Measurements from ENCODE around the gene MET.
"Not testable (repeated sequence)": the region's sequence is repeated elsewhere in the genome, so short reads cannot be mapped to it uniquely, and the experiment has no call there.

MET gene

GRCh38 chr7:116751070-116751469 lies 79.1 kb downstream of the MET start:
- DNase-seq (ENCODE audit: low read depth, low spot score) = not testable (repeated sequence)

- DNase-seq (ENCODE audit: low read depth, low spot score) = no peak
Measured at GRCh38 chr7:116752305-116753074, 80.5 kb downstream of the MET start.

GRCh38 chr7:116753130-116753529 lies 81.1 kb downstream of the MET start:
- no peak for DNase-seq (ENCODE audit: low read depth, low spot score)

DNA sequence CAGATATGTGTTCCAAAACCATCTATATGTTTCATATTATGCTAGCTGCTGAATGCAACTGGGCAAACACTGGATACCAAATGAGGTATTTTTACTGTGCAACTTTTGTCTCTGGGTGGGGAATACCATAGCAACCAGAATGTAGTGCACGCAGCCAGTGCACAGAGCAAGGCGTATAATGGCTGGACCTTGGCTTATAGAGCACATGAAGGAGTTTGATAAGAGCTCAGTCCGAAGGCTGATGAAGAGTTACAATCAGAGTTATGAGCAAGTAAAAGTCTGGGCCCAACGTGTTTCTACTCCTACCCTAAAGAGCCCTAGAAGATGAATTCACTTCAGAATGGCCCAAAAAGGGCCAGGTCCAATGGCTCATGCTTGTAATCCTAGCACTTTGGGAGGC lies 82.2 kb downstream of the MET start:
- DNase-seq (ENCODE audit: low read depth, low spot score) = no peak

- DNase-seq (ENCODE audit: low read depth, low spot score) = no peak
Measured at GRCh38 chr7:116757283-116757682, 85.3 kb downstream of the MET start.

DNA sequence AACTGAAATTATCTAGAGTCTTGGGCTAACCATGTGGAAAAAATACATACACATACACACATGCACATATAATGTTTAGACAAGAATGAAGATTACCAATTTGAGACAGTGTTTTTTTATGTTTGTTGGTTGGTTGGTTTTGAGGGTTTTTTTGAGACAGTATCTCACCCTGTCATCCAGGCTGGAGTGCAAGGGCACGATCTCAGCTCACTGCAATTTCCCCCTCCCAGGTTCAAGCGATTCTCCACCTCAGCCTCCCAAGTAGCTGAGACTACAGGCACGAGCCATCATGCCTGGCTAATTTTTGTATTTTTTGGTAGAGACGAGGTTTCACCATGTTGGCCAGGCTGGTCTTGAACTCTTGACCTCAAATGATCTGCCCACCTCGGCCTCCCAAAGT lies 87.6 kb downstream of the MET start:
- not testable (repeated sequence) for DNase-seq (ENCODE audit: low read depth, low spot score)

DNA sequence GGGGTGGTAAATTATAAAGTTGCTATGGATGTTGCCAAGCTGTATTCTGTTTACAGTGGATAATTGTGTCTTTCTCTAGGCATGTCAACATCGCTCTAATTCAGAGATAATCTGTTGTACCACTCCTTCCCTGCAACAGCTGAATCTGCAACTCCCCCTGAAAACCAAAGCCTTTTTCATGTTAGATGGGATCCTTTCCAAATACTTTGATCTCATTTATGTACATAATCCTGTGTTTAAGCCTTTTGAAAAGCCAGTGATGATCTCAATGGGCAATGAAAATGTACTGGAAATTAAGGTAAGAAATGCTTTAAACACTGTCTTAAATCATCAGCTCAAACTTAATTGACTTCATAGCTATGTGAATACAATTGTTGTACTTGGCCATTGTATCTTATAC lies 91.0 kb downstream of the MET start:
- DNase-seq (ENCODE audit: low read depth, low spot score) = no peak

- no peak for DNase-seq (ENCODE audit: low read depth, low spot score)
Measured at GRCh38 chr7:116763647-116764046, 91.7 kb downstream of the MET start.

DNA sequence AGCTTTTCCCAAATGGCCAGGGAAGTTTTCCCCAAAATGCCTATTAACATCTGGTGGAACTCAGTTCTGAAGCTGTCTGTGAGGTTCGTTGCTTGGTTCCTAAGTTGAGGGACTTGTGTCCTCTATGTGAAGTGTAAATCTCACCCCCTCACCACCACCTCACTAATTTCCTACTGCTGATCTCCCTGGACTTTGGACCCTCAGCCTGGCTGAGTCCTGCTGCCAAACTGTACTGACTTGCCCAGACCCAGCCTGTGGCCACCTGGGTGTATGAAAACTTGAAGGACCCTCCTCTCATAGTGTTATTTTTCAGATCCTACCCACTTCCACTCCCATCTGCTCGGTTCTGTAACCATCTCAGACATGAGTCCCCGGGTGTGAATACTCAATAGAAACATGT lies 94.9 kb downstream of the MET start:
- no peak for DNase-seq (ENCODE audit: low read depth, low spot score)

- no peak for DNase-seq (ENCODE audit: low read depth, low spot score)
Measured at GRCh38 chr7:116769546-116769945, 97.5 kb downstream of the MET start.

DNA sequence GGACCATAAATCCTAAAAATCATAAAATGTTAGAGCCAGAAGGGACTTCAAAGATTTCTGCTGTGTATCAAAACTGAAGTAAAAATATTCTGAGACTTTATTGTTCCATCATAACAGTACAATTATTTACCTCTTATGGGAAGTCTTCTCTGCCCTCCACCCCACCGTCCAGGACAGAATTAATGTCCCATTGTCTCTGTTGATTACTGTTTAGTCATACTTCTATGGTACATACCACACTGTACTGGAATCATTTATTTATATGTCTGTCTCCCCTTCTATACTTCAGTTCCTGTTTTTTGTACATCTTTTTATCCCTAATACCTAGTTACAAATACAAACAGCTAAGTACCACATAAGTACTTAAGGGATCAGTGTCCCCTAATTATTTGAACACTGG lies 98.9 kb downstream of the MET start:
- no peak for DNase-seq (ENCODE audit: low read depth, low spot score)

DNA sequence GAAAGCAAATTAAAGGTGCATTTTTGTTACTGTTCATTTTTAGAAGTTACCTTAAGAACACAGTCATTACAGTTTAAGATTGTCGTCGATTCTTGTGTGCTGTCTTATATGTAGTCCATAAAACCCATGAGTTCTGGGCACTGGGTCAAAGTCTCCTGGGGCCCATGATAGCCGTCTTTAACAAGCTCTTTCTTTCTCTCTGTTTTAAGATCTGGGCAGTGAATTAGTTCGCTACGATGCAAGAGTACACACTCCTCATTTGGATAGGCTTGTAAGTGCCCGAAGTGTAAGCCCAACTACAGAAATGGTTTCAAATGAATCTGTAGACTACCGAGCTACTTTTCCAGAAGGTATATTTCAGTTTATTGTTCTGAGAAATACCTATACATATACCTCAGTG lies 99.6 kb downstream of the MET start:
- peak; percentile 23 for DNase-seq (ENCODE audit: low read depth, low spot score)

GRCh38 chr7:116772423-116772863 lies 100.4 kb downstream of the MET start:
- DNase-seq (ENCODE audit: low read depth, low spot score) = peak; percentile 44

- DNase-seq (ENCODE audit: low read depth, low spot score) = no peak
Measured at GRCh38 chr7:116772926-116773749, 101.1 kb downstream of the MET start.

DNA sequence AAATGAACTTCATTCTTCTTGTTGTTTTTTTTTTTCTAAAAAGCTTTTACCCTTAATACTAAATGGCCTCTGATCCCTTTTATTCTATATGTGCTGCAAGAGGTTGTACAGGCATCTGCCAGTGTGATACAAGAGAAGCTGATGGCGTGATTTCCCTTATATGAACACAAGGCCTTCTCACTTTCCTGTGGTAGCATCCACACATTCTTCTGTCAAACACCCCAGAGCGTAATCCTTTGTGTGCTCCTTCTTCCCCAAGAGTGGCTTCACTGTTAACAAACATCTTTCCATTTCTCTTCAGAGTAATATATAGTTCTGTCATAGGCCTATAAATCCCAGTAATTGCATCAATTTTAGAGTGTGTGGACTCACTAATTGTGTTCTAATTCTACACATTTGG lies 104.0 kb downstream of the MET start:
- peak; percentile 31 for DNase-seq (ENCODE audit: low read depth, low spot score)

GRCh38 chr7:116776610-116777289 lies 104.8 kb downstream of the MET start:
- peak; percentile 96 for DNase-seq (ENCODE audit: low read depth, low spot score)

GRCh38 chr7:116777651-116778281 lies 105.8 kb downstream of the MET start:
- peak; percentile 40 for DNase-seq (ENCODE audit: low read depth, low spot score)

- no peak for DNase-seq (ENCODE audit: low read depth, low spot score)
Measured at GRCh38 chr7:116779216-116779615, 107.2 kb downstream of the MET start.

DNA sequence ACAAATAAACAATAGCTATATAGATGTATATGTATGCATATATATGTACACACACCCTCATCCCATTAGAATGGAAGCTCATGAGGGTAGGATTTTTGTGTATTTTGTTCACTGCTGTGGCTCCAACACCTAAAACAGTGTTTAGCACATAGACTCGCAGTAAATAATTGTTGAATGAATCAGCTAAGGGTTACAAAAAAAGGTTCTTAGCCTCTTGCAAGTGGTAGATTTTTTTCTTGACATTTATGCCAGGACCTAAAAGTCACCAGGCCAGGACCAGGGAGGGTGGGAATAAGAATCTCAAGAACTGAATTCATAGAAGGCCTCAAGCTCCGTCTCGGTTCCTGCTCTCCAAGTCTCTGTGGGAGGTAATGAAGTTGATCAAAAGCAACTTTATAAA lies 107.9 kb downstream of the MET start:
- peak; percentile 28 for DNase-seq (ENCODE audit: low read depth, low spot score)

GRCh38 chr7:116780521-116780920 lies 108.5 kb downstream of the MET start:
- peak; percentile 23 for DNase-seq (ENCODE audit: low read depth, low spot score)

DNA sequence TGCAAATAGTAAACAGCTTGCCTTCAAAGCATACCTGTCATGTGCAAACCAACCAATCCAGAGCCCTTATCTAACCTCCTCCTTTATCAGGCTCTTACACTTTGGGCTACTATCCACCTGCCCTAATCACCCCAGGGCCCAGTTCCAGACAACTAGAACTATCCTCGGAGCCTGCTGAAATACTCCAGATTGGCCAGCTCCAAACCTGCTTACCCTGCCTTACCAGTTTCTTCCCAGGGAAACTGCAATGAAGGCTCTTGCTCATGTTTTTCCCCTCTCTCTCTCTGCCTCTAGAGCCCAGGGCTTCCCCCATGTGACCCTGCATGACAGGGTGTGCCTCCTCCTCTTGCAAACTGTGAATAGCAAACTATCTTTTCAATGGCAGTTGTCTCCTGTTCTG lies 109.0 kb downstream of the MET start:
- no peak for DNase-seq (ENCODE audit: low read depth, low spot score)

DNA sequence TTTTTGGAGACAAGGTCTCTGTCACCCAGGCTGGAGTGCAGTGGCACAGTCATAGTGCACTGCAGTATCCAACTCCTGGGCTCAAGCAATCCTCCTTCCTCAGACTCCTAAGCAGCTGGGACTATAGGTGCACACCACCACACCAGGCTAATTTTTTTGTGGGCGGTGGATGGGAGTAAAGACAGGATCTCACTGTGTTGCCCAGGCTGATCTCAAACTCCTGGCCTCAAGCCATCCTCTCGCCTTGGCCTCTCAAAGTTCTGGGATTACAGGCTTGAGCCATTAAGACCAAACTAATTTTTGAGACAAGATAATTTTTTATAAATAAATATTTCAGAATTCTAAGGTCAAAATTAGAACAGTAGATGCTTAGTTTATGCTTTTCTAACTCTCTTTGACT lies 109.6 kb downstream of the MET start:
- DNase-seq (ENCODE audit: low read depth, low spot score) = no peak
